ENCODE results near the gene DUSP22. TPM values are rescaled to one million over a fixed set of nuclear protein-coding genes. Genes with fewer than 3 reads are reported as not detected.

Gene DUSP22
- total RNA-seq, 4 donors from 2014 or later, result 35.4 to 213 (median 49.5) TPM

DNA sequence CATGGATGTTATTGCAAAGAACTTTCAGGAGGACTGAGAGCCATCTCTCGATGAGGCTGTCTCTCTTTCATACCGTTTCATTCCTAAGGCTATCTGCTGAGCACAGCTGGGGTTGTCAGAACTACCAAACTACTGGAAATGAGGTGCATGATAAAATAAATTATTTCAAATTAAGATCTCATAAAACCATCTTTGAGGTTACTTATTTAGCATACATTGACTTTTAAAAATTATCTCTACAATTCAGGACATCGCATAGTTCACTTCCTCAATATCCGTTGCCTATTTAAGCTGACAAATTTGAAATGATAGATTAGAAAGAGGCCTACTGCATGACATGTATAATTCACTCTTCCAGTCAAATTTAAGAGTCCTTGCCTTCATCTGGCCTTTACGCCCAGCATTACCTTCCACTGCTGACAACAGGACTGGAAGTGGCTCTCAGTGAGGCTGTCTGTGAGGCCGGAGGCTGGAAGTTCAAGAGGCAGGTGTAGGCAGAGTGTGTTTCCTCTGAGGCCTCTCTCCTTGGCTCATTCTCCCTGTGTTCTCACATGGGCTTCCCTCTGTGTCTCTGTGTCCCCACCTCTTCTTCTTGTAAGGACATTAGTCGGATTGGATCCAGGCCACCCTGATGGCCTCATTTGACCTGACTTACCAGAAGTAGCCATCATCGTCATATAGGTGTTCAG lies 12.8 kb upstream of the DUSP22 start:
- no peak overlapping the region for H3K4me3 ChIP-seq
- no peaks in the 10 kb centered on the region for H3K9me3 ChIP-seq
- no peak overlapping the region for H3K27ac ChIP-seq
- H3K4me1 ChIP-seq, result no peaks in the 10 kb centered on the region
- H3K27me3 ChIP-seq, result no peaks in the 10 kb centered on the region
- in situ Hi-C loops (cut with MboI; ENCODE audit: low pct_ligation_motif_present in 1 of 4, low pct_unique_long_range_greater_than_20kb in 1 of 4, low sequenced_read_pairs in 3 of 4) (no loop called here), intact Hi-C loops (cut with DNase I; ENCODE audit: low total_unique reads) (loop anchor here (1.0 kb wide), 1 partner anchor 44 kb away; no protein-coding TSS in a partner anchor)
- TF ChIP-seq EP300 (IDR thresholded peaks at IDR 0.05; ENCODE audit: low read depth) (no peak), POLR2A (IDR thresholded peaks at IDR 0.05) (no peak), POLR2AphosphoS5 (IDR thresholded peaks at IDR 0.05) (no peak)
- TF ChIP-seq, protein P1, sequence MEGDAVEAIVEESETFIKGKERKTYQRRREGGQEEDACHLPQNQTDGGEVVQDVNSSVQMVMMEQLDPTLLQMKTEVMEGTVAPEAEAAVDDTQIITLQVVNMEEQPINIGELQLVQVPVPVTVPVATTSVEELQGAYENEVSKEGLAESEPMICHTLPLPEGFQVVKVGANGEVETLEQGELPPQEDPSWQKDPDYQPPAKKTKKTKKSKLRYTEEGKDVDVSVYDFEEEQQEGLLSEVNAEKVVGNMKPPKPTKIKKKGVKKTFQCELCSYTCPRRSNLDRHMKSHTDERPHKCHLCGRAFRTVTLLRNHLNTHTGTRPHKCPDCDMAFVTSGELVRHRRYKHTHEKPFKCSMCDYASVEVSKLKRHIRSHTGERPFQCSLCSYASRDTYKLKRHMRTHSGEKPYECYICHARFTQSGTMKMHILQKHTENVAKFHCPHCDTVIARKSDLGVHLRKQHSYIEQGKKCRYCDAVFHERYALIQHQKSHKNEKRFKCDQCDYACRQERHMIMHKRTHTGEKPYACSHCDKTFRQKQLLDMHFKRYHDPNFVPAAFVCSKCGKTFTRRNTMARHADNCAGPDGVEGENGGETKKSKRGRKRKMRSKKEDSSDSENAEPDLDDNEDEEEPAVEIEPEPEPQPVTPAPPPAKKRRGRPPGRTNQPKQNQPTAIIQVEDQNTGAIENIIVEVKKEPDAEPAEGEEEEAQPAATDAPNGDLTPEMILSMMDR (IDR thresholded peaks at IDR 0.05), result no peak
- WGBS, 2 donors (ENCODE audit: low coverage in 1 of 2), result 89 to 90% methylated on average over 7 to 8 of the region's 8 CpGs
- H3K36me3 ChIP-seq, result no peaks in the 10 kb centered on the region
- DNase-seq, result no peak

DNA sequence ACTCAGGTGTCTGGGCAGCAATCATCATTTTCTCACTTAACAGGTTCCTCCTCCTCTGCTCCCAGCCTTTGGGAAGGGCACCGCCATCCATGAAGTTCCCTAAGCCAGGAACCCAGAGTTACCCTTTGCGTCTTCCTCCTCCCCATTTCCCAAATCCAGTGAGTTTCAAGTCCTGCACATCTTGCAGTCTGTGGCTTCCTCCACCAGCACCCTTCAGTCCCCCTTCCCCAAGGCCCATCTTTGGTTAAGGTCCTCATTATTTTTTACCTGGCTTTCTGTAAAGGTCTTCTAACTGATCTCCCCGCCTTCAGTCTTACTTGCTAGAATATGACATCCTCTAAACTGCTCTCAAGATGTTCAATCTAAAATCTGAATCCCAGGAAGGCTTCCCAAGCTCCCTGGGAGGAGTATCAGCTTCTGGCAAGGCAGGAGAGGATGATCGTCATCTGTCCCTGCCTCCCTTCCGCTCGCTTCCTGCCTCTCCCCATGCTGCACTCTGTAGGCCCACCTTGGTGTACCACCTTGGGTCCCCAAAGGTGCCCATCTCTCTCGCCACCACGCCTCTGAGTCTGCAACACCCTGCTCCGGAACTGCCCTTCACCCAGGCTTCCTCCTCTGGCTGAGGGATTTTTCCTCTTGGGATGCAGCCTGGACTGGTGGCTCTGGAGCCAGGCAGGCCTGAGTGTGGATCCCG lies 11.4 kb upstream of the DUSP22 start:
- DNase-seq, result no peak
- Histone ChIP-seq H3K27me3 (no peaks in the 10 kb centered on the region), H3K4me3 (no peak overlapping the region), H3K36me3 (no peaks in the 10 kb centered on the region), H3K4me1 (no peaks in the 10 kb centered on the region), H3K27ac (no peak overlapping the region), H3K9me3 (no peaks in the 10 kb centered on the region)
- intact Hi-C loops (cut with DNase I; ENCODE audit: low total_unique reads), result no loop called here
- in situ Hi-C loops (cut with MboI; ENCODE audit: low pct_ligation_motif_present in 1 of 4, low pct_unique_long_range_greater_than_20kb in 1 of 4, low sequenced_read_pairs in 3 of 4), result no loop called here
- TF ChIP-seq POLR2A (IDR thresholded peaks at IDR 0.05) (no peak), POLR2AphosphoS5 (IDR thresholded peaks at IDR 0.05) (no peak), EP300 (IDR thresholded peaks at IDR 0.05; ENCODE audit: low read depth) (no peak)
- TF ChIP-seq, protein P1 (IDR thresholded peaks at IDR 0.05), result no peak
- 89 to 94% methylated on average over 7 to 10 of the region's 10 CpGs for WGBS, 2 donors (ENCODE audit: low coverage in 1 of 2)

DNA sequence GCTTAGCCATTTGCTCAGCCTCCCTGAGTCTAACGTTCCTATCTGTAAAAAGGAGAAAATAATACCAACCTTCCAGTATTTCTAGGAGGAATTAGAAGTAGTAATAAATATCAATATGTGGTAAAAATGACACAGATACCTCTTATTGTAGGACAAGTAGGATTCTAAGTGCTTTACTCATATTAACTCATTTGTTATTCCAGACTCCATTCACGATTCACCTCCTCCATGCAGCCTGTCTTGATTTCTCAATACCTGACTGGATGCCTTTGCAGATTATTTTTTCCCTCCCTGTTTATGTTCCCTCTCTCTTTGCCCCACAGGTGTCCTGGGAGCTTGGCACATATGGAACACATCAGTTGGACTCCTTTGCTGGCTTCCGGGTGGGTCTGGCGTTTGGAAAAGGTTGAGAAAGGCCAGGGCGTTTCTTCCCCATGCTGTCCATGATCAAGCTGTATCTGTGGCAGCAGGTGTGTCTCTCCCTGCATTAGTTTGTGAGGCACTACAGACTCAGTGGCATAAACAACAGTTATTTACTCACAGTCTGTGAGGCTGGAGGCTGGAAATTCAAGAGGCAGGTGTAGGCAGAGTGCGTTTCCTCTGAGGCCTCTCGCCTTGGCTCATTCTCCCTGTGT lies 10.7 kb upstream of the DUSP22 start:
- 93 to 96% methylated on average over 2 to 7 of the region's 7 CpGs for WGBS, 2 donors (ENCODE audit: low coverage in 1 of 2)
- Histone ChIP-seq H3K4me1 (no peaks in the 10 kb centered on the region), H3K36me3 (no peaks in the 10 kb centered on the region), H3K27ac (no peak overlapping the region), H3K27me3 (no peaks in the 10 kb centered on the region), H3K4me3 (no peak overlapping the region), H3K9me3 (no peaks in the 10 kb centered on the region)
- intact Hi-C loops (cut with DNase I; ENCODE audit: low total_unique reads), result no loop called here
- TF ChIP-seq, protein P1 (IDR thresholded peaks at IDR 0.05), result no peak
- TF ChIP-seq EP300 (IDR thresholded peaks at IDR 0.05; ENCODE audit: low read depth) (no peak), POLR2AphosphoS5 (IDR thresholded peaks at IDR 0.05) (no peak), POLR2A (IDR thresholded peaks at IDR 0.05) (no peak)
- no peak for DNase-seq
- in situ Hi-C loops (cut with MboI; ENCODE audit: low pct_ligation_motif_present in 1 of 4, low pct_unique_long_range_greater_than_20kb in 1 of 4, low sequenced_read_pairs in 3 of 4), result no loop called here

DNA sequence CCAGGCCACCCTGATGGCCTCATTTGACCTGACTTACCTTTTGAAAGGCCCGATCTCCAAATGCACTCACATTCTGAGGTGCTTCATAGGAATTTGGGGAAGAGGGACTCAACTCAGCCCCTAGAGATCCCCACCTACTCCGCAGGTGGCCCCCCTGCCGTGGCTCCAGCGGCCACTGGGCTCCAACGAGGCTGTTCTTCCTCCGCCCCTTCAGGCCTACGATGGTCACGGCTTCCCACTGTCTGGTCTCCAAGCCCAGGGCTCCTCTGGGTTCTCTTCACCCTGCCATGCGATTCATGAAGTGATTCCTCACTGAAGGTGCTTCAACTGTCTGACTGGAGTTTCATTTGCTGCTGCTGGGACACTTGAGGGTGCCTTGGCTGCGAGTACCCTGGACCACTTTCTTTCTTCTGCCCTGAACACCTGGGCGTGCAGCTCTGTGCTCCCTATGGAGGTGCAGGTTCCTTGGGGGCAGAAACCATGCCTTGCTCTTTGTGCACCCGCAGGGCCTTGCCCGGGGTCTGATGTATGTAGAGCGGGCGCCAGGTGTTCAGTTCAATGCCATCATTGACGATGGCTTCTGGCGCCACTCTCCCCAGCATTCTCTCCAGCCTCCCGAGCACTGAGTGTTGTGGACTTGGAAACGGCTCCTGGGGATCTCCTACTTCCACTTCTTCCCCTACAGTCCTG lies 10.0 kb upstream of the DUSP22 start:
- intact Hi-C loops (cut with DNase I; ENCODE audit: low total_unique reads) (no loop called here), in situ Hi-C loops (cut with MboI; ENCODE audit: low pct_ligation_motif_present in 1 of 4, low pct_unique_long_range_greater_than_20kb in 1 of 4, low sequenced_read_pairs in 3 of 4) (no loop called here)

More for the DNA sequence above, 10.0 kb upstream of the DUSP22 start:
- Histone ChIP-seq H3K27ac (no peak overlapping the region), H3K36me3 (no peaks in the 10 kb centered on the region), H3K27me3 (no peaks in the 10 kb centered on the region), H3K4me1 (no peaks in the 10 kb centered on the region), H3K4me3 (no peak overlapping the region), H3K9me3 (no peaks in the 10 kb centered on the region)
- no peak for DNase-seq
- TF ChIP-seq, protein P1 (IDR thresholded peaks at IDR 0.05), result no peak
- TF ChIP-seq POLR2A (IDR thresholded peaks at IDR 0.05) (no peak), EP300 (IDR thresholded peaks at IDR 0.05; ENCODE audit: low read depth) (no peak), POLR2AphosphoS5 (IDR thresholded peaks at IDR 0.05) (no peak)
- 88 to 90% methylated on average over 8 to 19 of the region's 19 CpGs for WGBS, 2 donors (ENCODE audit: low coverage in 1 of 2)
